ENCODE results near the gene ARHGAP27. TPM values are rescaled to one million over a fixed set of nuclear protein-coding genes. Genes with fewer than 3 reads are reported as not detected.

Gene ARHGAP27
- total RNA-seq, 1 experiment from 2014 or later: 12.9 TPM

- TF ChIP-seq ZBTB21 (CRISPR knock-in tag; IDR thresholded peaks at IDR 0.05; ENCODE audit: borderline replicate concordance) (peak; percentile 78; the same call in 1 of the 2 replicates), TCF7 (CRISPR knock-in tag; IDR thresholded peaks at IDR 0.05; ENCODE audit: low read depth) (no peak), ZNF396 (CRISPR knock-in tag; IDR thresholded peaks at IDR 0.05; ENCODE audit: borderline replicate concordance) (no peak), HMGA2 (CRISPR knock-in tag; IDR thresholded peaks at IDR 0.05) (no peak), TEAD1 (CRISPR knock-in tag; IDR thresholded peaks at IDR 0.05) (0 out of 2 replicates have a peak, but pooled peaks have one; percentile 14), ZNF425 (CRISPR knock-in tag; conservative IDR thresholded peaks at IDR 0.05) (no peak), SMAD4 (CRISPR knock-in tag; IDR thresholded peaks at IDR 0.05) (no peak), ERG (CRISPR knock-in tag; IDR thresholded peaks at IDR 0.05) (no peak), HMGXB4 (CRISPR knock-in tag; IDR thresholded peaks at IDR 0.05) (no peak), AR (CRISPR knock-in tag; IDR thresholded peaks at IDR 0.05) (no peak), ZNF121 (CRISPR knock-in tag; IDR thresholded peaks at IDR 0.05) (no peak), ZNF281 (CRISPR knock-in tag; IDR thresholded peaks at IDR 0.05) (no peak), CDX4 (CRISPR knock-in tag; IDR thresholded peaks at IDR 0.05; ENCODE audit: borderline replicate concordance) (no peak), IRF1 (CRISPR knock-in tag; IDR thresholded peaks at IDR 0.05) (no peak), RELA (CRISPR knock-in tag; IDR thresholded peaks at IDR 0.05; ENCODE audit: borderline replicate concordance) (no peak), USF1 (CRISPR knock-in tag; IDR thresholded peaks at IDR 0.05) (no peak), ATF2 (CRISPR knock-in tag; IDR thresholded peaks at IDR 0.05; ENCODE audit: borderline replicate concordance, low read depth) (no peak), SOX15 (CRISPR knock-in tag; IDR thresholded peaks at IDR 0.05) (no peak), TEAD4 (CRISPR knock-in tag; IDR thresholded peaks at IDR 0.05) (no peak), E2F1 (CRISPR knock-in tag; IDR thresholded peaks at IDR 0.05) (no peak)
These were observed 67.9 kb downstream of the ARHGAP27 start (continued) for GRCh38 chr17:45364531-45365390.

Data from WTC11 (cell line).